Stimulated activated effector memory CD8-positive, alpha-beta T cell treated with anti-CD3 and anti-CD28 coated beads, Interleukin-12 subunit alpha, Interleukin-12 subunit beta, amount 100 ng/mL, for 72 hours (primary cell): Measurements from ENCODE around the gene RANBP2.
"Not testable (repeated sequence)": the region's sequence is repeated elsewhere in the genome, so short reads cannot be mapped to it uniquely, and the experiment has no call there.

Experiments used
- ATAC-seq: fragments of 150-1000 bp; cut with Tn5 transposase; 2 replicates; pipeline ENCODE4 v1.10.0; 2021
- DNase-seq, 2 donors: peaks; one replicate each; pipeline ENCODE4 v3.0.0; 2021 to 2022; ENCODE audit warnings: low spot score in 2 of 2
- H3K27ac Mint-ChIP-seq: one replicate; pipeline ENCODE4 v1.8.0; 2022; ENCODE audit warnings: mild to moderate bottlenecking, mixed read lengths
- H3K36me3 Mint-ChIP-seq: one replicate; pipeline ENCODE4 v1.8.0; 2022; ENCODE audit warnings: mild to moderate bottlenecking, mixed read lengths
- H3K4me1 Mint-ChIP-seq: one replicate; pipeline ENCODE4 v1.8.0; 2022; ENCODE audit warnings: mixed read lengths
- H3K4me3 Mint-ChIP-seq: one replicate; pipeline ENCODE4 v1.8.0; 2022; ENCODE audit warnings: mild to moderate bottlenecking, mixed read lengths
- H3K9me3 Mint-ChIP-seq: one replicate; pipeline ENCODE4 v1.8.0; 2022; ENCODE audit warnings: mixed read lengths

RANBP2 gene

DNA sequence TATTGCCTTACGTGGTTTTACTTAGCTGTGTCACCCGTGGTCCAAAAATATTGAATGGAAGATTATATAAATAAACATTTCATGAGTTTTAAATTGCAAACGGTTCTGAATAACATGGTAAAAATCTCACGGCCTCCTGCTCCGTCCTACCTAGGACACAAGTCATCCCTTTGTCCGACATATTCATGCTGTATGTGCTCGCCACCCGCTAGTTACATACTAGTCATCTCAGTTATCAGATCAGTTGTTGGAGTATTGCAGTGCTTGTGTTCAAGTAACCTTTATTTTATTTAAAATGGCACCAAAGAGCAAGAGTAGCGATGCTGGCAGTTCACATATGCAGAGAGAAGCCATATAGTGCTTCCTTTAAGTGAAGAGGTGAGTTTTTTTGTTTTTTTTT, 6.8 kb downstream of the RANBP2 start:
- H3K9me3 Mint-ChIP-seq, H3K4me3 Mint-ChIP-seq, ATAC-seq, H3K27ac Mint-ChIP-seq, DNase-seq: not testable (repeated sequence)
- Mint-ChIP-seq H3K36me3 (peaks cover 27% of the 10 kb centered on the region), H3K4me1 (peaks cover 38% of the 10 kb centered on the region)

DNA sequence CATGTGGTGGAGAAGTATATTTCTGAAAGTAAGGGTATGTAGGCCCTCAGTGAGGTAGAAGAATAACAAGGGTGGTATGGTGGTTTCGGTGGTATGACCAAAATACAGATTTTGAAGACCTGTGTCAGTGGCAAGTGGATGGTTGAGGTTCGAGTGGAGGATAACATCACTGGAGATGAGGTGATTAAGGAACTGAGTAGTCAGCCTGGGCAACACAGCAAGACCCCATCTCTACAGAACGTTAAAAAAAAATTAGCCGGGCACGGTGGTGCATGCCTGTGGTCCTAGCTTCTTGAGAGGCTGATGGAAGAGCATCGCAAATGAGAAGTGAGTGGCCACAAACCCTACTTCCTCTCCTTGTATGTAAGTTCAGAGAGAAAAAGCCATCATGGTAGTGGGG, 15.4 kb downstream of the RANBP2 start:
- not testable (repeated sequence) for H3K4me3 Mint-ChIP-seq, H3K9me3 Mint-ChIP-seq, DNase-seq, ATAC-seq
- Mint-ChIP-seq H3K36me3 (peaks cover 94% of the 10 kb centered on the region), H3K4me1 (peaks cover 11% of the 10 kb centered on the region), H3K27ac (peak overlapping the region; percentile 67)

DNA sequence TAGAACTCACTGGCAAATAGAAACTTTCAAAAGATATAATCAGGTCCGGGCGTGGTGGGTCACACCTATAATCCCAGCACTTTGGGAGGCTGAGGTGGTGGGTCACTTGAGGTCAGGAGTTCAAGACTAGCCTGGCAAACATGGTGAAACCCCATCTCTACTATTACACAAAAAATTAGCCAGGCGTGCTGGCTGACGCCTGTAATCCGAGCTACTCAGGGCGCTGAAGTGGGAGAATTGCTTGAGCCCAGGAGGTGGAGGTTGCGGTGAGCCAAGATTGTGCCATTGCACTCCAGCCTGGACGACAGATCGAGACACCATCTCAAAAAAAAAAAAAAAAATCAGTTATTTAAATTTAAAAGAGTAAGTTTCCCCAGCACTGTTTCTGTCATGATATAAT, 38.7 kb downstream of the RANBP2 start:
- not testable (repeated sequence) for DNase-seq, H3K9me3 Mint-ChIP-seq, H3K4me3 Mint-ChIP-seq, H3K4me1 Mint-ChIP-seq, ATAC-seq, H3K27ac Mint-ChIP-seq
- peaks cover 89% of the 10 kb centered on the region for H3K36me3 Mint-ChIP-seq

GRCh38 chr2:108762618-108763017, 43.3 kb downstream of the RANBP2 start:
- H3K4me3 Mint-ChIP-seq, H3K9me3 Mint-ChIP-seq, ATAC-seq, H3K27ac Mint-ChIP-seq, DNase-seq, H3K4me1 Mint-ChIP-seq: not testable (repeated sequence)
- peaks cover 80% of the 10 kb centered on the region for H3K36me3 Mint-ChIP-seq

GRCh38 chr2:108766671-108767070, 47.4 kb downstream of the RANBP2 start:
- H3K36me3 Mint-ChIP-seq = peaks cover 63% of the 10 kb centered on the region
- not testable (repeated sequence) for H3K4me3 Mint-ChIP-seq, H3K9me3 Mint-ChIP-seq, ATAC-seq, H3K4me1 Mint-ChIP-seq, H3K27ac Mint-ChIP-seq, DNase-seq

- H3K27ac Mint-ChIP-seq = peak overlapping the region; percentile 23
- H3K36me3 Mint-ChIP-seq = peaks cover 65% of the 10 kb centered on the region
- H3K9me3 Mint-ChIP-seq, H3K4me1 Mint-ChIP-seq, ATAC-seq, DNase-seq, H3K4me3 Mint-ChIP-seq: not testable (repeated sequence)
Measured at GRCh38 chr2:108767859-108768258, 48.6 kb downstream of the RANBP2 start.

- ATAC-seq = no peak
- H3K4me3 Mint-ChIP-seq = no peak overlapping the region
- H3K9me3 Mint-ChIP-seq = no peaks in the 10 kb centered on the region
- DNase-seq = no peak
- no peaks in the 10 kb centered on the region for H3K4me1 Mint-ChIP-seq
- peaks cover 100% of the 10 kb centered on the region for H3K36me3 Mint-ChIP-seq
- peak overlapping the region; percentile 34 for H3K27ac Mint-ChIP-seq
Measured at GRCh38 chr2:108776475-108776874, 57.2 kb downstream of the RANBP2 start.

- no peaks in the 10 kb centered on the region for H3K4me1 Mint-ChIP-seq
- no peak overlapping the region for H3K27ac Mint-ChIP-seq
- no peak overlapping the region for H3K4me3 Mint-ChIP-seq
- DNase-seq (no peak), ATAC-seq (no peak)
- peaks cover 100% of the 10 kb centered on the region for H3K36me3 Mint-ChIP-seq
- no peaks in the 10 kb centered on the region for H3K9me3 Mint-ChIP-seq
Measured at GRCh38 chr2:108778857-108779256, 59.6 kb downstream of the RANBP2 start.

DNA sequence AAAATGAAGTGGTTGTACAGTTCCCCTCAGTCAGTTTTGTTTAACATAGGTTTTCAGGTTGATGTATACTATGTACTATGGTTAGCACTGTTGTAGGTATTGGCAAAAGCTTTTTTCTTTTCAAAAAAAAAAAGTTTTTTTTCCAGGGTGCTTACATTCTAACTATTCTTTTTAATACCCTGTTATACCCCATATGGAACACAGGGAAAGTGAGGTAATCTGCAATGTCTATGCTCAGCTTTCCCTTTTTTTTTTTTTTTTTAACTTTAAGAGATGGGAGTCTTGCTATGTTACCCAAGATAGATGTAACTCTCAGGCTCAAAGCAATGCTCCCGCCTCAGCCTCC, 66.7 kb downstream of the RANBP2 start:
- DNase-seq = no peak
- no peak for ATAC-seq
- Mint-ChIP-seq H3K4me1 (peaks cover 6% of the 10 kb centered on the region), H3K36me3 (peaks cover 63% of the 10 kb centered on the region), H3K27ac (peak overlapping the region; percentile 94), H3K9me3 (no peaks in the 10 kb centered on the region), H3K4me3 (peak overlapping the region; percentile 96)

- Mint-ChIP-seq H3K4me1 (peaks cover 6% of the 10 kb centered on the region), H3K36me3 (peaks cover 60% of the 10 kb centered on the region), H3K9me3 (no peaks in the 10 kb centered on the region), H3K4me3 (peak within 1 kb of the TSS; percentile 96), H3K27ac (peak within 1 kb of the TSS; percentile 94)
- DNase-seq = peak; percentile 86 to 94
- peak; percentile 97 for ATAC-seq
Measured at GRCh38 chr2:108786354-108787215, 67.3 kb downstream of the RANBP2 start, which contains the start of gene CCDC138. TSS of gene CCDC138 (plus strand) at chr2:108786771. CDS start at chr2:108786823, 52 bp downstream.

DNA sequence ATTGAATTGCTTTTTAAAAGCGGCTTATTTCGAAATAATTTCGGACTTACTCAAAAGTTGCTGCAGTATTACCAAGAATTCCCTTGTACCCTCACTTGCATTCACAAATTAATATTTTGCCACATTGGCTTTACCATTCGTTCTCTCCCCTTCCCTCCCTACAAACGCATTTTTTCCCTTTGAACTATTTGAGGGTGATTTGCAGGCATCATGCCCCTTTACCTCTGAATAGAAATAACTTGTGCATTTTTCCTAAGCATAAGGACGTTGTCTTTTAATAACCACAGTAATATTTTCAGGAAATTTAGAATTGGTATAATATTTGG, 67.9 kb downstream of the RANBP2 start:
- H3K36me3 Mint-ChIP-seq = peaks cover 60% of the 10 kb centered on the region
- H3K4me3 Mint-ChIP-seq = peak overlapping the region; percentile 96
- ATAC-seq (no peak), DNase-seq (no peak)
- peaks cover 6% of the 10 kb centered on the region for H3K4me1 Mint-ChIP-seq
- no peaks in the 10 kb centered on the region for H3K9me3 Mint-ChIP-seq
- peak overlapping the region; percentile 94 for H3K27ac Mint-ChIP-seq

- no peak for ATAC-seq
- Mint-ChIP-seq H3K4me3 (no peak overlapping the region), H3K36me3 (peaks cover 60% of the 10 kb centered on the region), H3K9me3 (no peaks in the 10 kb centered on the region), H3K27ac (no peak overlapping the region), H3K4me1 (no peaks in the 10 kb centered on the region)
- no peak for DNase-seq
Measured at GRCh38 chr2:108803045-108803736, 83.9 kb downstream of the RANBP2 start.

DNA sequence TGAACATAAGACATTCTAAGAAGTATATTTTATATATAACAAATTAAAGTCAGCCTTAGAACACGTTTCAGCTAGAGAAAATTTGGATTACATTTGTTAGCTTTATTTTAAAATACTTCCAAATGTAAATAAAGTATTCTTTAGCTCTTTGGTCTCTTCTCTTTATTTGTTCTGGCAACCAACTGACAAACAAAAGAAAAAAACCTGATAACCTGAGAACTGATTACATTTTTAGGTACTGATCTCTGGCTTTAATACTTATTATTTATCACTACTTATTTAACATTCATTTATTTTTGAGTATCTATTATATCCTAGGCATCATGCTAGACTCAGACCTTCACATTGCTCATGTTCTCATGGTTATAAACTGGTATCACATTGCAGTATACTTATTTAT, 85.8 kb downstream of the RANBP2 start:
- H3K27ac Mint-ChIP-seq = no peak overlapping the region
- peaks cover 54% of the 10 kb centered on the region for H3K36me3 Mint-ChIP-seq
- H3K4me3 Mint-ChIP-seq = no peak overlapping the region
- no peaks in the 10 kb centered on the region for H3K4me1 Mint-ChIP-seq
- DNase-seq (no peak), ATAC-seq (no peak)
- peaks cover 5% of the 10 kb centered on the region for H3K9me3 Mint-ChIP-seq

- ATAC-seq = no peak
- Mint-ChIP-seq H3K36me3 (peaks cover 56% of the 10 kb centered on the region), H3K27ac (peak overlapping the region; percentile 18), H3K4me3 (no peak overlapping the region), H3K4me1 (no peaks in the 10 kb centered on the region), H3K9me3 (peaks cover 10% of the 10 kb centered on the region)
- DNase-seq = no peak
Measured at GRCh38 chr2:108805782-108806181, 86.5 kb downstream of the RANBP2 start.

- H3K36me3 Mint-ChIP-seq = peaks cover 56% of the 10 kb centered on the region
- ATAC-seq = no peak
- peak overlapping the region; percentile 18 for H3K27ac Mint-ChIP-seq
- no peaks in the 10 kb centered on the region for H3K4me1 Mint-ChIP-seq
- no peak overlapping the region for H3K4me3 Mint-ChIP-seq
- no peak for DNase-seq
- peaks cover 10% of the 10 kb centered on the region for H3K9me3 Mint-ChIP-seq
Measured at GRCh38 chr2:108806371-108807113, 87.3 kb downstream of the RANBP2 start.
